ENCODE results near the gene GDI2.
"Not testable (repeated sequence)": the region's sequence is repeated elsewhere in the genome, so short reads cannot be mapped to it uniquely, and the experiment has no call there.

The GDI2 gene

DNA sequence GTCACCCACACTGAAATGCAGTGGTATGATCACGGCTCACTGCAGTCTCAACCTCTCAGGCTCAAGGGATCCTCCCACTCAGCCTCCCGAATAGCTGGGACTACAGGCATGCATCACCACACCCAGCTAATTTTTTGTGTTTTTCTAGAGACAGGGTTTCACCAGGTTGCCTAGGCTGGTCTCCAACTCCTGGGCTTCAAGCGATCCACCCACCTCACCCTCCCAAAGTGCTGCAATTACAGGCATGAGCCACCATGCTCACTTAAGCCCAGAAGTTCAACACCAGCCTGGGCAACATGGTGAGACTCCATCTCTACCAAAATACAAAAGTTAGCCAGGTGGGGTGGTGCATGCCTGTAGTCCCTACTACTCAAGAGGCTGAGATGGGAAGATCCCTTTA, 33.5 kb downstream of the GDI2 start:
- TF ChIP-seq, protein P1, sequence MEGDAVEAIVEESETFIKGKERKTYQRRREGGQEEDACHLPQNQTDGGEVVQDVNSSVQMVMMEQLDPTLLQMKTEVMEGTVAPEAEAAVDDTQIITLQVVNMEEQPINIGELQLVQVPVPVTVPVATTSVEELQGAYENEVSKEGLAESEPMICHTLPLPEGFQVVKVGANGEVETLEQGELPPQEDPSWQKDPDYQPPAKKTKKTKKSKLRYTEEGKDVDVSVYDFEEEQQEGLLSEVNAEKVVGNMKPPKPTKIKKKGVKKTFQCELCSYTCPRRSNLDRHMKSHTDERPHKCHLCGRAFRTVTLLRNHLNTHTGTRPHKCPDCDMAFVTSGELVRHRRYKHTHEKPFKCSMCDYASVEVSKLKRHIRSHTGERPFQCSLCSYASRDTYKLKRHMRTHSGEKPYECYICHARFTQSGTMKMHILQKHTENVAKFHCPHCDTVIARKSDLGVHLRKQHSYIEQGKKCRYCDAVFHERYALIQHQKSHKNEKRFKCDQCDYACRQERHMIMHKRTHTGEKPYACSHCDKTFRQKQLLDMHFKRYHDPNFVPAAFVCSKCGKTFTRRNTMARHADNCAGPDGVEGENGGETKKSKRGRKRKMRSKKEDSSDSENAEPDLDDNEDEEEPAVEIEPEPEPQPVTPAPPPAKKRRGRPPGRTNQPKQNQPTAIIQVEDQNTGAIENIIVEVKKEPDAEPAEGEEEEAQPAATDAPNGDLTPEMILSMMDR (IDR thresholded peaks at IDR 0.05; ENCODE audit: control extremely low read depth, extremely low read depth, low read depth, missing control alignments): no peak
- POLR2A ChIA-PET: no interaction called here
- CTCF ChIA-PET: interaction anchor here (1.4 kb wide), 1 partner anchor 9 kb away, joined by 4 read pairs; no protein-coding TSS in a partner anchor
- no peak for DNase-seq (ENCODE audit: extremely low spot score)

DNA sequence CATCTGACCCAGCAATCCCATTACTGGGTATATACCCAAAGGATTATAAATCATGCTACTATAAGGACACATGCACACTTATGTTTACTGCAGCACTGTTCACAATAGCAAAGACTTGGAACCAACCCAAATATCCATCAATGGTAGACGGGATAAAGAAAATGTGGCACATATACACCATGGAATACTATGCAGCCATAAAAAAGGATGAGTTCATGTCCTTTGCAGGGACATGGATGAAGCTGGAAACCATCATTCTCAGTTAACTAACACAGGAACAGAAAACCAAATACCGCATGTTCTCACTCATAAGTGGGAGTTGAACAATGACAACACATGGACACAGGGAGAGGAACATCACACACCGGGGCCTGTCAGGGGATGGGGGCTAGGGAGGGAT, 35.5 kb downstream of the GDI2 start:
- DNase-seq (ENCODE audit: extremely low spot score); POLR2A ChIA-PET: not testable (repeated sequence)
- CTCF ChIA-PET: interaction anchor here (0.8 kb wide), 1 partner anchor 11 kb away, joined by 3 read pairs; no protein-coding TSS in a partner anchor

DNA sequence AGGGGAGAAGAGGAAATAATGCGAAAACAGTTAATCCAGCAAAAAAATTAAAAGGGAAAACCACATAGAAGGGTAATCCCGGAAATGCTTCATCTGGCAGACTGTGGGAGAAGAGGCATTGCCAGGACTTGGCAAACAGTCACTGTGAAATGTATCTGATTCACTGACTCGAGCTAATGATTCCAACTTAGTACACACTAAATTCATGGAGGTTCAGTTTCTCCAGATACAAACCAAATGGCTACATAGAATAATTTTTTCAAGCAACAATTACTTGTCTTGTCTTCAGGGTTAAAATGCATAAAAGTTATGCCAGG, 36.4 kb downstream of the GDI2 start:
- POLR2A ChIA-PET: no interaction called here
- TF ChIP-seq, protein P1 (IDR thresholded peaks at IDR 0.05; ENCODE audit: control extremely low read depth, extremely low read depth, low read depth, missing control alignments): no peak
- no peak for DNase-seq (ENCODE audit: extremely low spot score)
- CTCF ChIA-PET: interaction anchor here (0.8 to 2.8 kb wide), 4 partner anchors 10 to 27 kb away, joined by 3 to 9 read pairs (median 3); no protein-coding TSS in a partner anchor

GRCh38 chr10:5776136-5776880, 36.9 kb downstream of the GDI2 start:
- CTCF ChIA-PET: interaction anchor here (1.3 to 2.8 kb wide), 4 partner anchors 12 to 28 kb away, joined by 3 to 9 read pairs (median 6); no protein-coding TSS in a partner anchor
- TF ChIP-seq, protein P1 (IDR thresholded peaks at IDR 0.05; ENCODE audit: control extremely low read depth, extremely low read depth, low read depth, missing control alignments): no peak
- POLR2A ChIA-PET: no interaction called here
- no peak for DNase-seq (ENCODE audit: extremely low spot score)

DNA sequence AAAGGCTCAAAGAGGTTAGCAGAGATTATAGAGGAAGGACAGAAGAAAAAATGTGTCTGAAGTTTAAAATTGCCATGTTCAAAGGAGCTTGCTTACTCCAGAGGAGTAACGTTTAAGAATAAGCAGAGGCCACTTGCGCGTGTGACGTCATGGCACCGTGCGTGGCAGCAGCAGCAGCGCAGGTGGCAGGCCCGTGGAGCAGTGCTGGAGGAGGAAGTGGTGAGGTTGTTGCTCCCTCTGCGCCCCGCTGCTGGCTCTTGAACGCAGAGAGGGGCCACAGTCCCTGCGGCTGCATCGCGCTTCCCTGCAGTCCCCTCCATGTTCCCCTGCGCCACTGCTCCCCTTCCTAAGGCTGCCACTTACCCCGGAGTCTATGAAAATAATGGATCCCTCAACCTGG, 37.5 kb downstream of the GDI2 start:
- DNase-seq (ENCODE audit: extremely low spot score): peak; percentile 22
- TF ChIP-seq, protein P1 (IDR thresholded peaks at IDR 0.05; ENCODE audit: control extremely low read depth, extremely low read depth, low read depth, missing control alignments): no peak
- POLR2A ChIA-PET: interaction anchor here (0.6 kb wide), 1 partner anchor 30 kb away, joined by 3 read pairs; no protein-coding TSS in a partner anchor
- CTCF ChIA-PET: interaction anchor here (1.5 to 2.8 kb wide), 3 partner anchors 13 to 28 kb away, joined by 3 to 9 read pairs (median 8); no protein-coding TSS in a partner anchor

DNA sequence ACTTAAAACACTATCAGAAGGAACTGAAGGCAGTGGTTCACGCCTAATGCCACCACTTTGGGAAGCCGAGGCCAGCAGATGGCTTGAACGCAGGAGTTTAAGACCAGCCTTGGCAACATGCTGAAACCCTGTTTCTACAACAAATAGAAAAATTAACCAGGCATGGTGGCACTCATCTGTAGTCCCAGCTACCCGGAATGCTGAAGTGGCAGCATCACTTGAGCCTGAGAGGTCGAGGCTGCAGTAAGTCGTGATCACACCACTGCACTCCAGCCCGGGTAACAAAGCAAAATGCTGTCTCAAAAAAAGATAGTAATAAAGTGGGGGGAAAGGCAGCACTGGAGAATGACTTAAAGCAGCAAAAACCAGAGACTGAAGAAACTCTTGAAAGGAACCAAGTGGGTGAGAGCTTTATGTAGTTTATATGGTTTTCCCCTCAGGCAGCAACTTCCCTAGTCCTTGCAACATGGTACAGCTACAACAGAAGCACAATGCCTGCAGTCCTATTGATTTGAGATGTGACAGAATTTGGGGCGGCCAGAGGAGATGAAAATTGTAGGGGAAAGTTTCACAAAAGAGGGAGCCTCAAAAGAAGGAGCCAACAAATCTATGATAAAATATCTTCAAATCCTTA, 38.1 kb downstream of the GDI2 start:
- TF ChIP-seq, protein P1 (IDR thresholded peaks at IDR 0.05; ENCODE audit: control extremely low read depth, extremely low read depth, low read depth, missing control alignments): no peak
- ChIA-PET POLR2A (interaction anchor here (0.6 kb wide), 1 partner anchor 29 kb away, joined by 3 read pairs; no protein-coding TSS in a partner anchor), CTCF (interaction anchor here (2.2 to 2.8 kb wide), 2 partner anchors 13 to 20 kb away, joined by 8 to 9 read pairs; no protein-coding TSS in a partner anchor)
- DNase-seq (ENCODE audit: extremely low spot score): no peak

- ChIA-PET CTCF (interaction anchor here (0.8 to 3.7 kb wide), 3 partner anchors 9 to 28 kb away, joined by 3 to 14 read pairs (median 6); no protein-coding TSS in a partner anchor), POLR2A (no interaction called here)
- no peak for DNase-seq (ENCODE audit: extremely low spot score)
- TF ChIP-seq, protein P1 (IDR thresholded peaks at IDR 0.05; ENCODE audit: control extremely low read depth, extremely low read depth, low read depth, missing control alignments): no peak
Observed at GRCh38 chr10:5766189-5766588, 47.0 kb downstream of the GDI2 start.
